ENCODE results near the gene TMEM202.

DNA sequence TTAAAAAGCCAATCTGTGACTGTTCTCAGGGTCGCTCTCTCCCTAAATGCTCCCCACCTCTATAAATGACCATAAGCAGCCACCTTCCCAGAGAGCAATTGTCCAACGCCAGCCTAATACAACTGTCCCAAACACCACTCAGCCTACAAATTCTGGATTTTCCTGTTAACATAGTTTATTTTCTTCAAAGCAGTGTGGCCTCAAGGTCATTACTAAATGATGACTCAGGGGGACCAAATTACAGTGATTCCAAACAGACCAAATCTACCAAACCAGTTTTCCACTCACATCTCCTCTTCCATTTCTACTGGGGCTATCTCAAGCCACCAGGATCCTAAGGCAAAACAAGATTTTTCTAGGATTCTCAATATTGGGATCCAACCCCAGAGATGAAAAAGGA lies 44.8 kb upstream of the TMEM202 start:
- TF ChIP-seq, protein P1, sequence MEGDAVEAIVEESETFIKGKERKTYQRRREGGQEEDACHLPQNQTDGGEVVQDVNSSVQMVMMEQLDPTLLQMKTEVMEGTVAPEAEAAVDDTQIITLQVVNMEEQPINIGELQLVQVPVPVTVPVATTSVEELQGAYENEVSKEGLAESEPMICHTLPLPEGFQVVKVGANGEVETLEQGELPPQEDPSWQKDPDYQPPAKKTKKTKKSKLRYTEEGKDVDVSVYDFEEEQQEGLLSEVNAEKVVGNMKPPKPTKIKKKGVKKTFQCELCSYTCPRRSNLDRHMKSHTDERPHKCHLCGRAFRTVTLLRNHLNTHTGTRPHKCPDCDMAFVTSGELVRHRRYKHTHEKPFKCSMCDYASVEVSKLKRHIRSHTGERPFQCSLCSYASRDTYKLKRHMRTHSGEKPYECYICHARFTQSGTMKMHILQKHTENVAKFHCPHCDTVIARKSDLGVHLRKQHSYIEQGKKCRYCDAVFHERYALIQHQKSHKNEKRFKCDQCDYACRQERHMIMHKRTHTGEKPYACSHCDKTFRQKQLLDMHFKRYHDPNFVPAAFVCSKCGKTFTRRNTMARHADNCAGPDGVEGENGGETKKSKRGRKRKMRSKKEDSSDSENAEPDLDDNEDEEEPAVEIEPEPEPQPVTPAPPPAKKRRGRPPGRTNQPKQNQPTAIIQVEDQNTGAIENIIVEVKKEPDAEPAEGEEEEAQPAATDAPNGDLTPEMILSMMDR (IDR thresholded peaks at IDR 0.05) = no peak
- no peak for TF ChIP-seq POLR2A (IDR thresholded peaks at IDR 0.05)
- no peak for TF ChIP-seq EP300 (IDR thresholded peaks at IDR 0.05)

Measured in suprapubic skin (tissue), 3 donors.